HEK293T (cell line): Measurements from ENCODE around the gene RYR1.
"Not testable (repeated sequence)": the region's sequence is repeated elsewhere in the genome, so short reads cannot be mapped to it uniquely, and the experiment has no call there.

Experiments
- CTCF ChIA-PET: fragments of 350-600 bp; formaldehyde crosslinking; extraction: SDS; loops from one replicate; lab custom pipeline; 2021; ENCODE audit warnings: antibody characterized with exemption, inconsistent platforms; lab: Yijun Ruan, JAX
- POLR2A ChIA-PET: fragments of 350-600 bp; formaldehyde crosslinking; extraction: SDS; loops from one replicate; lab custom pipeline; 2020; ENCODE audit warnings: antibody characterized with exemption, inconsistent platforms; lab: Yijun Ruan, JAX
- DNase-seq: peaks from one replicate; pipeline ENCODE4 v3.0.0; 2012; ENCODE audit warnings: mixed read lengths; ENCODE audit errors: extremely low spot score
- ARNT ChIP-seq: fragments of 450-650 bp; IDR thresholded peaks from 2 replicates; pipeline ENCODE4 v1.6.1; 2017; ENCODE audit warnings: mild to moderate bottlenecking
- BHLHE40 ChIP-seq: fragments of 450-650 bp; IDR thresholded peaks from 2 replicates; pipeline ENCODE4 v1.6.1; 2016; ENCODE audit warnings: mild to moderate bottlenecking, moderate library complexity, borderline replicate concordance
- CTBP1 ChIP-seq: fragments of 450-650 bp; IDR thresholded peaks from 2 replicates; pipeline ENCODE4 v1.6.1; 2016; ENCODE audit warnings: borderline replicate concordance
- ELF4 ChIP-seq: fragments of 450-650 bp; IDR thresholded peaks from 2 replicates; pipeline ENCODE4 v1.6.1; 2017; ENCODE audit warnings: antibody characterized with exemption
- FOXA1 ChIP-seq: fragments of 450-650 bp; IDR thresholded peaks from 2 replicates; pipeline ENCODE4 v1.6.1; 2016; ENCODE audit warnings: mild to moderate bottlenecking
- FOXK2 ChIP-seq: fragments of 450-650 bp; IDR thresholded peaks from 2 replicates; pipeline ENCODE4 v1.6.1; 2016; ENCODE audit warnings: mild to moderate bottlenecking
- FOXM1 ChIP-seq: fragments of 450-650 bp; IDR thresholded peaks from 2 replicates; pipeline ENCODE4 v1.6.1; 2017; ENCODE audit warnings: mild to moderate bottlenecking, borderline replicate concordance
- HDGF ChIP-seq: fragments of 450-650 bp; IDR thresholded peaks from 2 replicates; pipeline ENCODE4 v1.6.1; 2017; ENCODE audit warnings: antibody characterized with exemption, borderline replicate concordance
- L3MBTL2 ChIP-seq: fragments of 450-650 bp; conservative IDR thresholded peaks from 2 replicates; pipeline ENCODE4 v1.6.1; 2016; ENCODE audit warnings: mild to moderate bottlenecking
- LEF1 ChIP-seq: fragments of 450-650 bp; IDR thresholded peaks from 2 replicates; pipeline ENCODE4 v1.6.1; 2017; ENCODE audit warnings: mild to moderate bottlenecking, borderline replicate concordance
- NFRKB ChIP-seq: fragments of 450-650 bp; IDR thresholded peaks from 2 replicates; pipeline ENCODE4 v1.6.1; 2016; ENCODE audit warnings: mild to moderate bottlenecking, moderate library complexity
- SP1 ChIP-seq: fragments of 450-650 bp; IDR thresholded peaks from 2 replicates; pipeline ENCODE4 v1.6.1; 2017
- SUZ12 ChIP-seq: fragments of 450-650 bp; IDR thresholded peaks from 2 replicates; pipeline ENCODE4 v1.6.1; 2016; ENCODE audit warnings: mild to moderate bottlenecking
- TARDBP ChIP-seq: fragments of 450-650 bp; IDR thresholded peaks from 2 replicates; pipeline ENCODE4 v1.6.1; 2016
- ZNF384 ChIP-seq: fragments of 450-650 bp; IDR thresholded peaks from 2 replicates; pipeline ENCODE4 v1.6.1; 2016
- TF ChIP-seq, protein P1 (sequence below): fragments of 450-650 bp; IDR thresholded peaks from 2 replicates; pipeline ENCODE4 v1.6.1; 2016

The RYR1 gene

GRCh38 chr19:38424272-38424671 is 9.2 kb upstream of the RYR1 start:
- DNase-seq = no peak
- TF ChIP-seq ARNT = no peak
- TF ChIP-seq FOXM1 = no peak
- TF ChIP-seq CTBP1 = no peak
- TF ChIP-seq BHLHE40 = no peak
- TF ChIP-seq, protein P1, sequence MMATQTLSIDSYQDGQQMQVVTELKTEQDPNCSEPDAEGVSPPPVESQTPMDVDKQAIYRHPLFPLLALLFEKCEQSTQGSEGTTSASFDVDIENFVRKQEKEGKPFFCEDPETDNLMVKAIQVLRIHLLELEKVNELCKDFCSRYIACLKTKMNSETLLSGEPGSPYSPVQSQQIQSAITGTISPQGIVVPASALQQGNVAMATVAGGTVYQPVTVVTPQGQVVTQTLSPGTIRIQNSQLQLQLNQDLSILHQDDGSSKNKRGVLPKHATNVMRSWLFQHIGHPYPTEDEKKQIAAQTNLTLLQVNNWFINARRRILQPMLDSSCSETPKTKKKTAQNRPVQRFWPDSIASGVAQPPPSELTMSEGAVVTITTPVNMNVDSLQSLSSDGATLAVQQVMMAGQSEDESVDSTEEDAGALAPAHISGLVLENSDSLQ = no peak
- TF ChIP-seq L3MBTL2 = no peak
- TF ChIP-seq FOXK2 = no peak
- TF ChIP-seq FOXA1 = no peak
- no peak for TF ChIP-seq SP1
- no peak for TF ChIP-seq SUZ12
- no peak for TF ChIP-seq ELF4
- no peak for TF ChIP-seq ZNF384
- CTCF ChIA-PET = no interaction called here
- POLR2A ChIA-PET = no interaction called here

- ChIA-PET CTCF (no interaction called here), POLR2A (interaction anchor here (1.5 kb wide), 1 partner anchor 10 kb away, joined by 4 read pairs; no protein-coding TSS in a partner anchor)
- TF ChIP-seq SP1 (no peak), HDGF (no peak), SUZ12 (no peak)
- TF ChIP-seq, protein P1 = no peak
- DNase-seq = no peak
Observed at GRCh38 chr19:38425222-38425809, 8.2 kb upstream of the RYR1 start.

DNA sequence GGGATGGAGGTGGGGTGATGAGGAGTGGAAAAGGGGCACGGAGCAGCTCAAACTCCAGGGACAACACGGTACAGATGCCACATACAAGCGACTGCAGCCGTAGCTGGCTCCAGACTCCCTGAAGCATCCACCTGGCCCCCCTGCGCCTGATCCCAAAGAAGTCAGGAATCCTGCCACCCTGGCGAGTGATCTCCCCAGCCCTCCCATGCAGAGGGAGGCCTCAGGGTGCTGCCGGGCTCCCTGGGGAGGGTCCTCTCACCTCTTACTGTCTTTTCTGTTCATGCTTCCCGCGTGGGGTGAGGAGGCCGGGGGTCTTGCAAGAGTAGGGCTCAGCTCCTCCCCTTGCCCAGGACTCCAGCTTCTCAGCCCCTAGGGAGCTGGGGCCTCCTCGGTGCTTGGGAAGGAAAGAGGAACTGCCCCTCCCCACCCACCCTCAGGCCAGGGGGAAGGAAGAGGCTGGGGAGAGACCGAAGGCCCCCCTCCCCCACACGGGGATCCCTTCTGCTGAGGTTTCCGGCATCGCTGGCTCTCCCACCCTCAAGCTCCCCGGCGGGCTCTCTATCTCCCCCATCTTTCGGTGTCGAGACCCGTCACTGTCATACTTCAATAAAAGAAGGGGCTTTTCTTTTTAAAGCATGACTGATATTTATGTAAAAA is 7.6 kb upstream of the RYR1 start, which contains the start of gene RASGRP4:
RASGRP4 (minus strand) TSS at position 410 of the 657 bp plus-strand sequence; CDS start at position 282, 128 bp downstream.
- ChIA-PET POLR2A (interaction anchor here (0.6 to 1.5 kb wide), 2 partner anchors 9 kb away, joined by 4 read pairs; no protein-coding TSS in a partner anchor), CTCF (no interaction called here)
- TF ChIP-seq ELF4 = no peak
- no peak for TF ChIP-seq ZNF384
- TF ChIP-seq ARNT = no peak
- no peak for TF ChIP-seq LEF1
- TF ChIP-seq FOXM1 = no peak
- TF ChIP-seq CTBP1 = no peak
- no peak for TF ChIP-seq BHLHE40
- no peak for TF ChIP-seq SP1
- TF ChIP-seq FOXK2 = no peak
- TF ChIP-seq NFRKB = no peak
- TF ChIP-seq SUZ12 = no peak
- no peak for TF ChIP-seq L3MBTL2
- TF ChIP-seq TARDBP = no peak
- no peak for TF ChIP-seq HDGF
- TF ChIP-seq, protein P1 = no peak
- no peak for TF ChIP-seq FOXA1
- no peak for DNase-seq

DNA sequence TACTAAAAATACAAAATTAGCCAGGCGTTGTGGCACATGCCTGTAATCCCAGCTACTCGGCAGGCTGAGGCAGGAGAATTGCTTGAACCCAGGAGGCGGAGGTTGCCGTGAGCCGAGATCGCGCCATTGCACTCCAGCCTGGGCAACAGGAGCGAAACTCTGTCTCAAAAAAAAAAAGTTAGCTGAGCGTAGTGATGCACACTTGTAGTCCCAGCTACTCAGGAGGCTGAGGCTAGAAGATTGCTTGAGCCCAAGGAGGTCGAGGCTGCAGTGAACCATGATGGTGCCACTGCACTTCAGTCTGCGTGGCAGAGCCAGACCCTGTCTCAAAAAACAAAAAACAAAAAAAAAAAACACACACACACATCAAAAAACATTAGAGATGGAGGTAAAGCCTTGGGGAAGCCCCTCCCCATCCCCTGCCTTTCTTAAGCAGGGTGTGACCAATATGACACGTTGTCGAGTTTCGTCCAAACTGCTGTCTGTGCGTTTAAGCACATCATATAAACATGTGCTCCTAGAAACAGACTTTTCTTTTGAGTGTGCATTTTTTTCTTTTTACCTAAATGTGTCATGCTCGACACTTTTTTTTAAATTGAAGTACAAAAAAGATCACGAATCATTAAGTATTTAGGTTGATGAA is 6.3 kb upstream of the RYR1 start:
- POLR2A ChIA-PET = interaction anchor here (0.6 kb wide), 1 partner anchor 1914 kb away, joined by 3 read pairs; no protein-coding TSS in a partner anchor
- DNase-seq, CTCF ChIA-PET: not testable (repeated sequence)

DNA sequence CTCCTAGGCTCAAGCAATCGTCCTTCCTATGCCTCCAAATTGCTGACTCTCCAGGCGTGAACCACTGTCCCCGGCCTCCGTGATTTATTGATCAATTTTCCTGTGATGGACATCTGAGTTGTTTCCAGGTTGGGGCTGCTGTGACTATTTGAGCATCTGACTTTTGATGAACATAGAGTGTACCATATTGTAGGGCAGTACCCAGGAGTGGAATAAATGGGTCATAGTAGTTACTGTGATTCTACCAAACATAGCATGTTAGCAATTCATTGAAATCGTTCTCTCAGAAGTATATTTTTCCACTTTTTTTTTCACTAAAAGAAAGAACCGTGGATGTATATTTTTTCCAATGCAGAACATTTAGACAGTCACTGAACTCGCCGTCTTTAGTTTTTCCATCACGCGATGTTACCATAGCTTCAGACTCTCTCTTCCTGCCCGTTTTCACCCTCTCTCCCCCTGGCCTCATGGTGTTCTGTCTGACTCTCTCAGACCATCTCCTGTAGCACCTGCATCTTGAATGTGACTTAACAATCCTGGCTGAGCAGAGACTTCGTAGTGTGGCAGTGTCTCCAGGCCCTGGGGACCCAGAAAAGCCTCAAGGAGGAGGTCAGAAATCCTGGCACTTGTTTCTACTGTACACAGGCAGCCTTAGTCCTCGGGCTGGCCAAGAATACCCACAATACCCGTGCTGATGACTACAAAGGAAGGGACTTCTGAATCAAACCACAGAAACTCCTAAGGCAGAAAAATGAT is 4.3 kb upstream of the RYR1 start:
- CTCF ChIA-PET = no interaction called here
- no peak for DNase-seq
- TF ChIP-seq BHLHE40 = no peak
- no peak for TF ChIP-seq ELF4
- TF ChIP-seq, protein P1 = no peak
- TF ChIP-seq L3MBTL2 = no peak
- TF ChIP-seq SUZ12 = no peak
- TF ChIP-seq FOXA1 = no peak
- no peak for TF ChIP-seq FOXM1
- POLR2A ChIA-PET = no interaction called here
